Measurements from ENCODE around the gene COX11.

DNA sequence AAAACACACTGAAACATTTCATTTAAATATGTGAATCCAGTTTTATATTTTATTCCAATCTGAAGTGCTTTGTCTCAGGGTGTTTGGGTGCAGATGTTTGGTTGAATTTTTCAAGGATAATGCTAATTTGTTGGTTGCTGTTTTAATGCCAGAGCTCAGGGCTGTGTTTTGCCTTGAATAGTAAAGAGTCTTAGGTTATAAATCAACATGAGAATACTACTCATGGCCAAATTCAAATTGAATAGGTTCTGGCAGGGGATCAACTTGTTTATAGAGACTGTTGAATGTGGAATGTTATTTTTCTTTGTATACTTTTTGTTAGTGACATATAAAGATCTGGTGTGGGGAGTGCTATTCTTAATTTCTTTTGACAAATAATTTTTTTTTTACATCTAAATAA is 49.0 kb downstream of the COX11 start:
- TF ChIP-seq, protein P1, sequence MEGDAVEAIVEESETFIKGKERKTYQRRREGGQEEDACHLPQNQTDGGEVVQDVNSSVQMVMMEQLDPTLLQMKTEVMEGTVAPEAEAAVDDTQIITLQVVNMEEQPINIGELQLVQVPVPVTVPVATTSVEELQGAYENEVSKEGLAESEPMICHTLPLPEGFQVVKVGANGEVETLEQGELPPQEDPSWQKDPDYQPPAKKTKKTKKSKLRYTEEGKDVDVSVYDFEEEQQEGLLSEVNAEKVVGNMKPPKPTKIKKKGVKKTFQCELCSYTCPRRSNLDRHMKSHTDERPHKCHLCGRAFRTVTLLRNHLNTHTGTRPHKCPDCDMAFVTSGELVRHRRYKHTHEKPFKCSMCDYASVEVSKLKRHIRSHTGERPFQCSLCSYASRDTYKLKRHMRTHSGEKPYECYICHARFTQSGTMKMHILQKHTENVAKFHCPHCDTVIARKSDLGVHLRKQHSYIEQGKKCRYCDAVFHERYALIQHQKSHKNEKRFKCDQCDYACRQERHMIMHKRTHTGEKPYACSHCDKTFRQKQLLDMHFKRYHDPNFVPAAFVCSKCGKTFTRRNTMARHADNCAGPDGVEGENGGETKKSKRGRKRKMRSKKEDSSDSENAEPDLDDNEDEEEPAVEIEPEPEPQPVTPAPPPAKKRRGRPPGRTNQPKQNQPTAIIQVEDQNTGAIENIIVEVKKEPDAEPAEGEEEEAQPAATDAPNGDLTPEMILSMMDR (IDR thresholded peaks at IDR 0.05), result no peak
- TF ChIP-seq POLR2A (IDR thresholded peaks at IDR 0.05), result no peak
